Stimulated activated CD4-positive, alpha-beta T cell treated with anti-CD3 and anti-CD28 coated beads, Interleukin-4, amount 100 ng/mL, for 48 hours (primary cell): ENCODE data around the gene ERBB4.

Experiments used
- DNase-seq, 2 donors: peaks; one replicate each; pipeline ENCODE4 v3.0.0-alpha.2; 2020; ENCODE audit warnings: low read depth in 2 of 2

Gene ERBB4

DNA sequence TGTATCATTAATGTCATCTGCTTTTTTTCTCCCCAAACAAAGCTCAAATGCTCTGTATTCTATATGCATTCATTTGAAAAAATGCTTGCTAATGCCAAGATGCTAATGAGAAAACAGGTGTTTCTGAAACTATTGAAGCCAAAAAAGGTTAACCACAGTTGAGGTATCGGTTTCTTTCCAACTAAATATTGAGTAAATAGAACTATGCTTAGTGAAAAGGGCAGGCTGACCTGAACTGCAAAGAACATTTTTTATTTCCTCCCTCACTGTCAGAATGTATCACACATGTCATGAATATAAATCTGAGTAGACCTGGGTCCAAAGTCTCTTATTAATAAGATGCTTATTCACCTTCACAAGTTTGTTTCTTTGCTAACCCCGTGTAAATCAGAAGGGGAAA is 1115.6 kb downstream of the ERBB4 start:
- no peak for DNase-seq

DNA sequence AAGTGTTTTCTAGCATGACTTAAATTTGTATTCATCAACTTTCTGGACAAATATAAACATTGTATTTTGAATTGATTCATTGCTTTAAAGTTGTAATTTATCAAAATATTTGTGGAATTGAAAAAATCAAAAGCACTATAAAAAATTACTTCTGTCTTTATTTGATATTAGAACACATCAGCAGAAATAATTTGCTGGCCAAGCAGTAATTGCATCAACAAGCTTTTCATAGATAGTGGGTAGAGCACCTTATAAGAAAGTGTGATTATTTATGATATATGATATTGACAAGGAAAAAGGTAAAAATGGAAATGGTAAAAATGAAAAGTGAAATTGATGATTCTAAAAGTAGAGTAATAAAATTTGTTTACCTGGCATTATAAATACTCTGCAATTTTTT is 1121.1 kb downstream of the ERBB4 start:
- no peak for DNase-seq

DNA sequence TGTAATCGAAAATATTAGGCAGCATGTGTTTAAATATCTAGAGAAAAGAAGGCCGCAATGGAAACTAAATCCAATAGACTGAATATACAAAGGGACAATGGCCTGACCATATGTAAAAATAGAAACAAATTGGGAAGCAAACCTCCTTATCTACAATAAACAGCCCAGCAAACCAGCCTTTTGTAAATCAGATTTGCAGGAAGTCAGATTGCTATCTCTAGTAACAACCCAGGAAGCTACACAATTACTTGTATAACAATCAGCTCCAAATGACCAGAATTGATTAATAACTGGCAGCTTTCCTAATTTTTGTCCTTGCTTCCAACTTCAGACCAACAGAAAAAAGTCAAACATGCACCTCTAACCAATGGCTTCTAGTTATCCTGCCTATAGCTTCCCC is 1122.2 kb downstream of the ERBB4 start:
- no peak for DNase-seq

DNA sequence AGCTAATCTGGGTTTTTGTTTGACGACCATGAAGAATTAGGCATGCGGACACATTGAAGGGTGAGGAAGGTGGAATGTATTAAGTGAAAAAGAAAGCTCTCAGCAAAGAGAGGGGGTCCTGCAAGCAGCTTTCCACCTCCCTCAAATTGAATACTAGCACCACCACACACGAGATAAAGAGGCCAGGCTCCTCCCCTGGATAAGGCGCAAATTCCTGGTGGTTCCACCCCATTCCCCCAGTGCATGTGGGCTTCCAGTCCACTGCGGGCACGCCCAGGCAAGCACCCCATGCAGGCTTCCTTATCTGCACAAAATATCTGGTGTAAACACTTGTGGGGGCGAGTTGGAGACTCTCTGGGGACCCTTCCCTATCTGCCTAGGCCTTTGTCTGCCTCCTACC is 1124.9 kb downstream of the ERBB4 start:
- no peak for DNase-seq

DNA sequence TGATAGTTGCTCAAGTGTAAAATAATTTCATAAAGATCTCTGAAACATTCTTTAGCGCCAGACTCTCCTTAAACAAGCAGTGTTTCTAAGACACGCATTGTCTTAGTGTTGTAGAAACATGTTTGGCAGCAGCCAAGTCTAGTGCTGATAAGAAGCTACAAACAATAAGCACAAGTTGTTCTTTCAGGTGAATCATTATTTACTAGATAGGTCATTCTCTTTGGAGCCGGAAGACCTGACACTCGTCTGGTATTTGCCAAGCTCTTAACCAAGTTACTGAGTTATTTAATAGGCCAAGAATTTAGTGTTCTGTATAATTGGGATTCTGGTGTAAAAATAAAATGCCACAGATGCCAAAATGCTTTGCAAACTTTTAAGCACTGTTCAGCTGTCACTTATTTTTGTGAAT is 1130.1 kb downstream of the ERBB4 start:
- no peak for DNase-seq

DNA sequence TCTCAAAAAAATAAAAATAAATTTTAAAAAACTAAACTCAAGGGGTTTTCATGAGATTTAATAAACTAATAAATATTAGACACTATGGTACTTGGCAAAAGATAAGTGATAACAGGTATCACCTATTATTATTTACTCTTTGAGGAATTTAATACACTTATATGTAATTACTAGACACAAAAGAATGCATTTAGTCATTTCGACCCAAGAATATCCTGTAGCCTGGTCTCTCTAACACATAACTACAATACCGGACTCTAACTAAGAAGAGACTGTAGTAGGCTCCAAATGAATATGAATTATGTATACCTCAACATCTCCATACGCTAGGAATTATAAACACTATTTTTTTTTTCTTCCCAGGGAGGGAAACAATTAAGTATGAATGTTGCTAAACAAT is 1131.5 kb downstream of the ERBB4 start:
- no peak for DNase-seq

DNA sequence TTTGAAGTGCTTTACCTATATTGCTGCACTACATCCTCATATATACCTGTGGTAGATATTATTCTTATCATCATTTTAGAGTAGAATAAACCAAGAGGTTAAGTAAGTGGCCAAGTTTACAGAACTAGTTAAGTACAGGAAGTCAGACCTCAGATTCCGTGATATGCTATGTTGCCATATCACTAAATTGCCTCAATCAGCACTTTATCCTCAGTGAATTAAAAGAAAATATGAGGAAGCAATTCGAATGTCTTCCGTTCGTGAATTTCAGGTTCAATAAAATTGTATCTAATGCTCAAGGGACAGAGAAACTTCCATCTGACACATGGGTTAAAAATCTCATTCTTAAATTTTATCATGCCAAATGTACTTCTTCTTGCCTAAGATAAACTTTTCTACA is 1133.6 kb downstream of the ERBB4 start:
- no peak for DNase-seq

DNA sequence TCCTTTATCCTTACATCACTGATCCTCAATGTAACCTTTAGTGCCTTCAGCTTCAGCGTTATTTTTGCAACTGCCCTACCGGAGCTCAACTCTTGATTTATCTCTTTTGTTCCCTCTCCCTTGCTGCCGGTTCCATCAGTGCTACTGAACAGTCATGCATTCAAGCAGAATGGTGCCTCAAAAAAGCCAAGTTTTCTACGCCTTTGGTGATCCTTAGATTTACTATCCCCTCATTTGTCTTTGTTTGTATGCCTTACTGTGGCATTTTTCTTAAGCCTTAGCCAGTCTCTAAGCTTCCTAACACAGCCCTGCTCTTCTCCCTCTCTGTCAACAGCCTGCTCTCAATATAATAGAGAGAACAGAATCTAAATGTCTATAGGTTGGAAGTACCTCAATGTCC is 1134.5 kb downstream of the ERBB4 start:
- no peak for DNase-seq

DNA sequence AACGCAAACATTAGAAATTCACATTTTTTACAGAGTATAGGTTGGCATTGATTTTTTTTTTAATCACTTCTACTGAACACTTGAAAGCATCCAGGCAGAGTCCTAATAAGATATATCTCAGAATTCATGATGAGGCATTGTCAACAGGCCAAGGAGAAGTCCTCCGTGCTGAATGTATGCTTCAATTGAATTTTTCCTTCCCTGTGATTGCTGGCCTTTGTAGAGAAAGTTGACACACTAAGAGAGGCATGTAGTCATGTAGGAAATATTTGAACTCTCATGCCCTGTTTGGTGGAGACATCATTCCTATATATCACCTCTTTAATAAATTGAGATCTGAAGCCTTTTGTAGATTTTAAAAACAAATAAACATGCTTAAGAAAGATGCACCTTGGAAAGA is 1137.3 kb downstream of the ERBB4 start:
- no peak for DNase-seq

DNA sequence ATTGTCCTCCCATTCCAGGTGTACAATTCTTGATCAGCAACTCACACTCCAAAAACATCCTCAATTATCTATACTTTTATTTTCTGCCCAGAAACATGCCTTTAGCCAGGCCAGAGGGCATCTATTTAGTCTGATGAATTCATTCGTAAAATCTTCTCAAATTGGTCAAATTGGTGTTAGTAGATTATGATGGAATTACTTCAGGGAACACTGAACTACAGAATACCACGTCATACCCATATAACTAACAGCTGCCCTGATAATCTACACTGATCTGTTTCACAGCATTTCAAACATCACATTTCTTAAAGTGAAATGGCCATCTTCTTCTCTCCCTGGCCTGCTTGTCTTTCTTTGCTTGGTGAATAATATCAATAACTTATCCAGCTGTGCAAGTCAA is 1140.8 kb downstream of the ERBB4 start:
- no peak for DNase-seq

DNA sequence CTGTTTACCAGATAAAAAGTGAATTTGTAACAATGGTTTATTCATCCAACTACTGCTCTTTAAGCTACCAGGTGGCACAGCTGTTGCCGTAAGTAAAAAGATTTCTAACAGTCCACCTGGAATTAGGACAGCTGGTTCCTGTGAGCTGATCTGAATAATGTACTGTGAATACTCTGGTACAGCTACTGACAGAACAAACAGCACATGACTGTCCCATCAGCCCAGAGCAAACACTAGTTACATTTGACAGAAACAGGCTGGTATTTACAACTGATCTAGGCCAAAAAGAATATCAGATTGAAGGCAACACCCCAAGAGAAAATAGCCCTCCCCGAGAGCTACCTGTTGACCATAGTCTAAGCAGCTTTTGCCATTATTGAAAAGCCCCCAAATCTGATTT is 1141.8 kb downstream of the ERBB4 start:
- DNase-seq, result no peak

DNA sequence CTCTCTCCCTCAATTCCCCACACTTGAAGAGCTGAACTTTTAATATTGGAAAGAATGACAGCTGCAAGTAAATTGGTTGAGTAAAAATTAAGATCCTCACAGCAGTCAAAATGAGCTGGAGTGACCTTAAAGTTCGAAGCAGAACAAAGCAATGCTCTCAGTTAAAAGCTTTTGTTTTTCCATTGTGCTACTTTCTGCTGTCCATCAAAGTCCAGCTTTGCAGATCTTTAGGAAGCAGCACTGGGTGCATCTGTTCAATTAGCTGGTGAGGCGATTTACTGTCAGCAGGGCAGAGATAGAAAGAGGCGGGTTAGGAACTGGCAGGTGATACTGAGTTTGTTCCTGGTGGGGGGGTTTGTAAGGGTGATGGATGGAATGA is 1147.4 kb downstream of the ERBB4 start:
- DNase-seq, result no peak

DNA sequence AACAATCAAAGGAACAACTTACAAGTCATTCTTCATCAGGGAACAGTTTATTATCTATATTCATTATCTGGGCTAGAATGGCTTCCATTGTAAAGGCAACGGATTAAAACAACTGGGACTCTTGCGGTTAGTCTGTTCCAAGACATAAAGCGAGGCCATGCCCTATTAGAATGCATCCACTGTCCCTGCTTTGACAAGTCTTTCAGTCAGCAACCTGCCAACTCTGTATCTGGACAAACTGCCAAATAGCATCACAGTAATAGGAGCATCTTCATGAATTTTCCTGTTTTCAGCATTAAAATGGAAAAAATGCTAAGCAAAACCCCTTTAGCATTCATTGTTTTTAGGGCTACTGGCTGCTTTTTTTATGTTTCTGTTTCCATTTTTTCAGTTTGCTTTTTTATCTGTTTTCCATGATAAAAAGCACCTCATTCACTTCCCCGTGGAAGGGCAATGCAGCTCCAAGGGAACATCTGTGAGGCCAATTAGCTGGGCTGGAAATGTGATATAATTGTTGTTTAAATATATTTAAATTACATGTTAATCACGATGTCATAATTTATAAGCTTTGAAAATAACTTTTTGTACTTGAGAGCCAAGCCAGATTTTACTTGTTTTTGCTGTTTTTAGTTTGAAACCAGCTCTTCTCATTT is 1147.9 kb downstream of the ERBB4 start:
- no peak for DNase-seq

DNA sequence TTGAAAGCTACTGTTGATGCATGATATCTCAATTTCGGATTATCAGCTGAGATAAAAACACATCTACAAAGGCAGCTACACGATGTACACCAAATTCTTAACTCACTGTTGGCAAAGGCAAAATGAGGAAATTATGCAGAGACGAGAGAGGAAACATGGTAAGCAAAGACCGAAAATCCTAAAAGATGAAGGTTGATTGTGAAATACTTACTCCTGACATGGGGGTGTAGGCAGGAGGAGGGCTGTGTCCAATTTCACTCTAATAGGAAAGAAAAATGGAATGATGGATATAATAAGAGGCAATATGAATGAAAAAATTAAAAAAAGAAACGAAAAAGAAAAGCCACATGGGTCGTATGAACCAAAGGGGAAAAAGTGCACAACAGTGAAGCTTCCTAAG is 1150.9 kb downstream of the ERBB4 start:
- DNase-seq, result no peak

DNA sequence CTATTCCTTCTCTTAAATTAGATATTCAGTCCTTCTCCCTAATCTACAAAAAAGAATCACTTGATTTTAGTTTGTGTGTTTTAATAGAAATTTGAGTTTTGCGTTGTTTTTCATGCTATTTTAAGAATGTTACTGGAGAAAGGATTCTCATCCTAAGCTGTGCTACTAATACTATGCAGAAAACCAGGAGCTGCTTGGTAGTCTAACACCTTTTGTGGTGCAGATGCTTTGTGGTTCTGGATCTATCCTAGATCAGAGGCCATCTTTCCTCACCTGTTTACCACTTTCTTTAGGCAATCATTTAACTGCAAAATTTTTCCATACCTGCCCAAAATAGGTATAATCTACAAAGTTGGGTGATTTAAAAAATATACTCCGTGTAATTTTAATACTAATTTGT is 1158.6 kb downstream of the ERBB4 start:
- DNase-seq, result no peak

DNA sequence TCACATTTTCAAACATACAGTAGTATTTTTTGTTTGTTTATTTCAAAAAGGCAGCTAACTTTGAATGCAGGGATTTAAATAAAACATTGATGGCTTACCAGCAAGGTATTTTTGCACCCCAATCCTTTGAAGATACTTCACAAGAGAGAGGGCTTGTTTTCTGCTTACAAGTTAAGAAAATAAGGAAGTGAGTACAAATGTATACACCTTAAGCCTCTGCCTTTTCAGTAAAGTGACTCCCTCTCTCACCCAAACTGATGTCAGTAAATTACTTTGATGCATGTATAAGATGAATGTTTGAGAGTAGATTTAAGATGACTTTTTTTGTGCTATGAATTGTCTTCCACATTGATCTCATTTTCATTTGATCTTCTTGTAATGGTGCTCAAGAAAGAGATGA is 1162.2 kb downstream of the ERBB4 start:
- no peak for DNase-seq

DNA sequence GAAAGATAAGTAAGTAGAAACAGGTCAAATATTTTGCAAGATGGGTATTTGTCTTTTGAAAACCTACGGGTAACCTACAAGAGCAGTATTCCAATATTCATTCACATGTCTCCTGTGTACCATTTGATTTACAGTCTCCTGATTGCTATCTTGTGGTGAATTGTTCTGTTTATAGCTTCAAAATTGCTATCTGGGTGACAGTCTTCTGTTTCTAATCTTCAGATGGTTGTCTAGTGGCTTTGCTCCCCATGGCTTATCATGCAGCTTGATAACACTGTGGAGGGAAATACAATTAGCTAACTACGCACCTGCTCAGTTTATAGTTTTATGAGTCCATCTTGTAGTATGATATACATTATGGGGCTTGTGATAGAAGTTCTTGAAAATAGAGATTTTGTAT is 1165.4 kb downstream of the ERBB4 start:
- DNase-seq, result no peak

DNA sequence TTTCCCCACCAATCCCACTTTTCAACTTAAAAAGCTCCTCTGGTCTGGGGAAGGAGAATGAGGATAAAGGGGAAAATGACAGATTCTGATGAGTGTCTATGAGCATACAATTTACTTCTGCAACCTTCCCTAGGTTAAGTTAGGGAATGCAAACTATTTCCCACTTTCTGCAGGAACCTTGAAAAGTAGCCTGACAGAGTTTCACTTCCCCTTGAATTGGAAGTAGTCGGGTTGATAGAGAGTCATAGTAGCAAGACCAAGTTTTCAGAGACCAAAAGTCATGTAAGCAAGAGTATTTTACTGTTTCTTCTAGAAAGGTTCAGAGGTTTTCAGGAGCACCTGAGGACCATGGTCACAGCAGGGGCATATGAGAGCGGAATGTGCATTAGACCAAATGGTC is 1167.1 kb downstream of the ERBB4 start:
- DNase-seq, result no peak

DNA sequence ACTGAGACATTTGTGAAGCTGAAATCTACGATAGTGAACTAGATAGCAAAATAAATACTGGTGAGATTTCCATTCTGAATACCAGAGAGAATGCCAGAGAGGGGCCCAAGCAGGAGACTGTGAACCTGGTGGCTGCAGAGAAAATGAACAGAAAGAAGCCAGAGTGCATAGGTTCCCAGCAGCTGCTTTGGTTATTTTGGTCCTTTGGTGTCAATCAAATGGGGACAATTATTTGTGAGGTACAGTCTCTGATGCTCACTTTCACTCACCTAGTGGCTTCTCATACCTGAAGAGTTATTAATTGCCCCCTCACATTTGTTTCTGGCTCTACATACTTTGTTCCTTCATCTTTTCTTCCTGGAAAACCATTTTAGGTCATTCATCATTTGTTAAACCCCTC is 1170.1 kb downstream of the ERBB4 start:
- DNase-seq, result no peak

DNA sequence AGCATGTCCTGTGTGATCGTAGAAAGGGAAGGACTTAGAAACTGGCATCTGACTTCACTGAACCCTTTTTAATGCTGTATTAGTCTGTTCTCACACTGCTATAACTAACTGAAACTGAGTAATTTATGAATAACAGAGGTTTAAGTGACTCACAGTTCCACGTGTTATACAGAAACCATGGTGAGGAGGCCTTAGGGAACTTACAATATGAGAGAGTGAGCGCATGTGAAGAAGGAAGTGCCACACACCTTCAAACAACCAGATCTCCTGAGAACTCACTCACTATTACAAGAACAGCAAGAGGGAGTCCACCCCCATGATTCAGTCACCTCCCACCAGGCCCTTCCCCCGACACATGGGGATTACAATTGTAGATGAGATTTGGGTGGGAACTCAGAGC is 1170.9 kb downstream of the ERBB4 start:
- DNase-seq, result no peak

DNA sequence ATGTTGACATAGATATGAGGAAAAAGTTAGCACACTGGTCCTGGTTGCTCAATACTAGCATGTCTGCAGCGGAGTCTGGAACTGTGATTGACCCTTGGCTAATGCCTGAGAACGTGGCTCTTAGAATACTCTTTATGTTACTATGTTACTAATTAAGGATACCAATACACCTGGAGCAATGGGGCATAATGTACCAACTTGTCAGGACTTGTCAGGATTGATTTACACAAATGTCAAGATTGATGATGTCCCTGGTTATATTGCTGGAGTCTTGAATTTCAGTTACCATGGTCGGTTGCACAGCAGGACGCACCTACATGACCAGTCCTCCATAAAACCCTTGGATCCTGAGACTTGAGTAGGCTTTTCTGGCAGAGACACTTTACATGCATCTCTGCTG is 1171.3 kb downstream of the ERBB4 start:
- DNase-seq, result no peak

DNA sequence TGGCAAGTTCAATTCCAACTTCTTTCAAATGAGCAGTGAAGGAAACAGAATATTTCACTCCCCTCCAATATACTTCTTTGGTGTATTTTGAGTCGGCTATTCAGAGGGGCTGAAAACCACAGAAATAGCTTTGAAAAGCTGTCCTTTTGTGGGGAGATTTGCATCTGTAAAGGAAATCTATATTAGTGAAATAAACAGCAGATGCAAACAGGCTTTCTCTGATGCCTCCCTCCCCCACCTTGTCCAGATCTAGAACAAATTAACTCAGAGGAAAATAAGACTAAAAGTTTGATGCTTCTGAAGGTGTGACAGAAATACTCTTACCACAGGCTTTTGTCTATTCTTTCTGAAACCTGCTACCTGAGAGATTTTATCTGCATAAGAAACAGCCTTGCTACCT is 1173.7 kb downstream of the ERBB4 start:
- no peak for DNase-seq

DNA sequence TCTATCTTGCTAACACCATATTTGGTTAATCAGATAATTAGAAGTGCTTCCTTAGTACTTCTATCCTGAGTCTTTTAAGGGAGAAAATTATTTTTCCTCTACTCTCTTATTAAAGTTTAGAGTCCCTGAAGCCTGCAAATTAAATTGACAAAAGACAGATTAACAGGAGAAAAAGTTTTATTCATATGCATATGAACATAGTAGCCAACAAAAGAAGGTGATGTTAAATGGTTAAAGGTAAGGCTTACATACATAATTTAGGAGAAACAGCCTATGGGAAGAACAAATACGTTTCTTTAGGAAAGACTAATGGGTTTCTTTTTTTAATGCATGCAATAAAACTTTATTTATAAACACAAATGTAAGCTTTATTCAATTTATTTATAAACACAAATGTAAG is 1177.2 kb downstream of the ERBB4 start:
- no peak for DNase-seq

DNA sequence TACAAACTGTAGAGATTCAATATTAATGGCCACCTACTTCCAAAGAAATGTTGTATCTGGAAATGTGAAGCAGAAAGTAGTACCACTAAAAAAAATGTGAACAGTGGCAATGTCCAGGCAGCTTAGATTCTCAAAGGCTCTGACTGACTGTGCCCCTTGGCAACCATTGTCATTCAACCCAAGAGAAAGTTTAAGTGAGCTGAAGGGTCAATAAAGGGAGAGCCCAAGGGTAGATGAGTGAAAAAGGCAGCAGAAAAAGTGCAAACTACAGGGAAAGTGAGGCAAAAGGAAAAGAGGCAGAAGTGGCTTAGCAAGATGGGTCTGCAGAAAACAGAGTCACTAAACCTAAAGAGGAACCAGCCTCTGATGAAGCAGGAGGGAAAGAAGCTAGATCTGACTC is 1179.3 kb downstream of the ERBB4 start:
- no peak for DNase-seq

DNA sequence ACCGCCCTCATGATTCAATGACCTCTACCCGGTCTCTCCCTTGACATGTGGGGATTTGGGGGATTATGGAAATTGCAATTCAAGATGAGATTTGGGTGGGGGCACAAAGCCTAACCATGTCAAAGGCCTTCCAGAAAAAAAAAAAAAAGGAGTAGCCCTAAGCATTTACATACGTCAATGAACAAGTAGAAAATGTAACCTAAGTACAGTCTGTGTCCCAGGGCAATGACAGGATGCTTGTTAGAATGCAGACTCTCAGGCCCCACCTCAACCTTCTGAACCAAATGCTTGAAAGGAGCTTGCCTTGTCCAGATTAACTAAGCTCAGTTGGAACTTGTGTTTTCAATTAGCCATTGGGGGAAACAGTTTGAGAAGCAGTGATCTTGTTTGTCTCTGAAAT is 1180.1 kb downstream of the ERBB4 start:
- no peak for DNase-seq
